ENCODE results near the gene PCBP3. TPM values are rescaled to one million over a fixed set of nuclear protein-coding genes. Genes with fewer than 3 reads are reported as not detected.
"Not testable (repeated sequence)": the region's sequence is repeated elsewhere in the genome, so short reads cannot be mapped to it uniquely, and the experiment has no call there.

Gene PCBP3
- total and polyA plus RNA-seq, 4 donors = 0.36 to 1.6 (median 0.42) TPM

GRCh38 chr21:45620201-45620923 lies 23.2 kb upstream of the PCBP3 start:
- DNase-seq (ENCODE audit: low spot score) = no peak
- TF ChIP-seq FOXA1 (IDR thresholded peaks at IDR 0.05) (no peak), TAF1 (conservative IDR thresholded peaks at IDR 0.05) (no peak), NR2F2 (IDR thresholded peaks at IDR 0.05) (no peak), ZBTB33 (IDR thresholded peaks at IDR 0.05) (no peak), ATF3 (IDR thresholded peaks at IDR 0.05) (no peak), FOXA2 (IDR thresholded peaks at IDR 0.05) (no peak), SP1 (IDR thresholded peaks at IDR 0.05) (no peak), REST (IDR thresholded peaks at IDR 0.05) (no peak), YY1 (IDR thresholded peaks at IDR 0.05) (no peak), GABPA (IDR thresholded peaks at IDR 0.05 in 1 of 2, conservative IDR thresholded peaks at IDR 0.05 in 1 of 2) (no peak), EGR1 (IDR thresholded peaks at IDR 0.05; ENCODE audit: low read depth in 2 of 2) (no peak), JUND (IDR thresholded peaks at IDR 0.05) (no peak), RAD21 (IDR thresholded peaks at IDR 0.05) (no peak), RXRA (IDR thresholded peaks at IDR 0.05) (no peak), HNF4A (conservative IDR thresholded peaks at IDR 0.05) (no peak), HNF4G (IDR thresholded peaks at IDR 0.05) (no peak)
- Histone ChIP-seq H3K9ac (ENCODE audit: low read depth in 1 of 2, low read length in 2 of 2) (no peak overlapping the region), H3K9me3 (ENCODE audit: control insufficient read depth in 4 of 4, low read length in 3 of 4) (no peaks in the 10 kb centered on the region), H3K27ac (ENCODE audit: low read depth in 1 of 2, low read length in 2 of 2) (no peak overlapping the region), H3K27me3 (ENCODE audit: control insufficient read depth in 4 of 4, insufficient read depth in 4 of 4, low read length in 3 of 4) (peaks cover 0 to 4% (median 1%) of the 10 kb centered on the region in 4 donors), H3K4me3 (ENCODE audit: low read depth in 1 of 3, low read length in 3 of 3) (no peak overlapping the region), H3K36me3 (ENCODE audit: control insufficient read depth in 4 of 4, insufficient read depth in 3 of 4, low read depth in 1 of 4, low read length in 3 of 4) (no peaks in the 10 kb centered on the region), H3K4me1 (ENCODE audit: control insufficient read depth in 4 of 4, insufficient read depth in 4 of 4, low read length in 3 of 4) (no peaks in the 10 kb centered on the region)
- WGBS = 65% methylated on average over 12 of the region's 12 CpGs

GRCh38 chr21:45621435-45622331 lies 21.8 kb upstream of the PCBP3 start:
- DNase-seq (ENCODE audit: low spot score); H3K9me3 ChIP-seq (ENCODE audit: control insufficient read depth in 4 of 4, low read length in 3 of 4); H3K27ac ChIP-seq (ENCODE audit: low read depth in 1 of 2, low read length in 2 of 2); H3K36me3 ChIP-seq (ENCODE audit: control insufficient read depth in 4 of 4, insufficient read depth in 3 of 4, low read depth in 1 of 4, low read length in 3 of 4); H3K9ac ChIP-seq (ENCODE audit: low read depth in 1 of 2, low read length in 2 of 2); H3K27me3 ChIP-seq (ENCODE audit: control insufficient read depth in 4 of 4, insufficient read depth in 4 of 4, low read length in 3 of 4); H3K4me1 ChIP-seq (ENCODE audit: control insufficient read depth in 4 of 4, insufficient read depth in 4 of 4, low read length in 3 of 4); H3K4me3 ChIP-seq (ENCODE audit: low read depth in 1 of 3, low read length in 3 of 3): not testable (repeated sequence)
- 67% methylated on average over 10 of the region's 10 CpGs for WGBS
